ENCODE data around the gene LPP.
A peak's percentile ranks its signal among the peaks of the same experiment; 100 is the strongest.

LPP gene

DNA sequence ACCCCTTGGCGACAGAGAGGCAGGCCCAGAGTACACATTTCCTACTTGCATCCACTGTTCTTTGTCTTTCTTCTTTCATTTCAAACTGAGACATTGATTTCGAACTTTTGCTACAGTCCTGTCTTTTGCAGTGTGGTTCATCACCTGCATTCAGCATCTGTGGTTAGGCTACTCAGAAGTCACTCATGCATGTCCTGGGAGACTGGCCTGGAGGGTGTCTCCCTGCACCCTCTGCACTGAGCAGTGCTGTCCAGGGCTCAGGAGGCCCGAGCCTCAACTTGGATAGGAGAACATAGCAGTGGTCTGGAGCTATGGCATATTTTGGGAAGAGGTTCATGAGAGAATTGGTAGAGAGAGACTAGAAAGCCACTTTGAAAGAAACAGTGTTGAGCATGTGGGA, 777.6 kb downstream of the LPP start:
- 85 to 100% methylated on average over 1 to 2 of the region's 3 CpGs for WGBS, 2 experiments (ENCODE audit: insufficient coverage in 2 of 2)

DNA sequence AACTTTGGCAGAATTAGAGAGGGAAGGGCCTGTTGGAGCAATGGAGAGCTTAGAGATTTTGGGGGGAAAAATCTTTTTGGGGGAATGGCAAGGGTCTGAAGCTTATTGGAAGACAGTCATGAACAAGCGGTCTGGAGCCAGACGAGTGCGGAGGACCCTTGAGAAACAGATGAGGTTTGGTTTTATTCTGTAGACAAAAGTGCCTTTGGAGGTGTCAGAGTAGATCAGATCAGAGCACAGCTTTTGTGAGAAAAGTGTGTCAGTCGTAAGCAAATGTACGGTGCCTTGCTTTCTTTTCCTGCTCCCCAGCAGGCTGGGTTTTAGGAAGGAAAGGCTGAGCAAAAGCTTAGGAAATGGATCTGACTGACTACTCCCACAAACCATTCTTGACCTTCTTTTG, 781.0 kb downstream of the LPP start:
- no peak overlapping the region for H3K4me3 ChIP-seq (ENCODE audit: extremely low read depth, insufficient read depth, low read length, poor library complexity, severe bottlenecking)
- no peaks in the 10 kb centered on the region for H3K9me3 ChIP-seq (ENCODE audit: control insufficient read depth, low read length)
- H3K27ac ChIP-seq (ENCODE audit: low read depth, low read length, severe bottlenecking): no peak overlapping the region
- peaks cover 14% of the 10 kb centered on the region for H3K4me1 ChIP-seq (ENCODE audit: control insufficient read depth, insufficient read depth, low read length, poor library complexity, severe bottlenecking)
- no peaks in the 10 kb centered on the region for H3K36me3 ChIP-seq (ENCODE audit: control insufficient read depth, insufficient read depth, low read length)
- 95 to 98% methylated on average over 3 to 5 of the region's 5 CpGs for WGBS, 2 experiments (ENCODE audit: insufficient coverage in 2 of 2)

More for the DNA sequence above, 777.6 kb downstream of the LPP start:
- H3K36me3 ChIP-seq (ENCODE audit: control insufficient read depth, insufficient read depth, low read length): no peaks in the 10 kb centered on the region
- no peak overlapping the region for H3K27ac ChIP-seq (ENCODE audit: low read depth, low read length, severe bottlenecking)
- peaks cover 12% of the 10 kb centered on the region for H3K4me1 ChIP-seq (ENCODE audit: control insufficient read depth, insufficient read depth, low read length, poor library complexity, severe bottlenecking)
- H3K4me3 ChIP-seq (ENCODE audit: extremely low read depth, insufficient read depth, low read length, poor library complexity, severe bottlenecking): no peak overlapping the region
- H3K9me3 ChIP-seq (ENCODE audit: control insufficient read depth, low read length): no peaks in the 10 kb centered on the region

DNA sequence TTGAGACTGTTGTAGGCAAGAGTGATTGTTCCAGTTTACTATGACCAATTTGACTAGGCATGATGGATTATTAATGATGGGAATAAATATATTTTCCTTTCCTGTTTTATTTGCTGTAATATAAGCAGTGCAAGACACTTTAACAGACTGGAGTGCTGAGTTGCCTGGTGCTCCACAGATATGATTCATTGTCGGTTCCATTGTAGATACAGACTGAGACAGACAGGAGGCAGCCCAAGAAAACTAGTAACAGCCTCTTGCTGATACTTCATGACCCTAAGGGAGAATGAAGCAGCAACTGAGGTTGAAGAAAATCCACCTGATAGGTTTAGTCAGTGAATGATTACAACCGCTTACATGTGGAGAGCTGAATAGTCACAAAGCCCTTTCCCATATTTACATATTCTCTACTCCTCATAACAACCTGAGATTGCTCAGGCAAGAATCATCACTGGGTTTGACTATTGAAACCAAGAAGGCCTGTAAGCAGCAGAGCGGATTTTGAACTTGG, 782.7 kb downstream of the LPP start:
- Histone ChIP-seq H3K4me3 (ENCODE audit: extremely low read depth, insufficient read depth, low read length, poor library complexity, severe bottlenecking) (no peak overlapping the region), H3K9me3 (ENCODE audit: control insufficient read depth, low read length) (no peaks in the 10 kb centered on the region), H3K27ac (ENCODE audit: low read depth, low read length, severe bottlenecking) (no peak overlapping the region), H3K4me1 (ENCODE audit: control insufficient read depth, insufficient read depth, low read length, poor library complexity, severe bottlenecking) (peaks cover 14% of the 10 kb centered on the region), H3K36me3 (ENCODE audit: control insufficient read depth, insufficient read depth, low read length) (no peaks in the 10 kb centered on the region)
- 83 to 94% methylated on average over 2 of the region's 3 CpGs for WGBS, 2 experiments (ENCODE audit: insufficient coverage in 2 of 2)

DNA sequence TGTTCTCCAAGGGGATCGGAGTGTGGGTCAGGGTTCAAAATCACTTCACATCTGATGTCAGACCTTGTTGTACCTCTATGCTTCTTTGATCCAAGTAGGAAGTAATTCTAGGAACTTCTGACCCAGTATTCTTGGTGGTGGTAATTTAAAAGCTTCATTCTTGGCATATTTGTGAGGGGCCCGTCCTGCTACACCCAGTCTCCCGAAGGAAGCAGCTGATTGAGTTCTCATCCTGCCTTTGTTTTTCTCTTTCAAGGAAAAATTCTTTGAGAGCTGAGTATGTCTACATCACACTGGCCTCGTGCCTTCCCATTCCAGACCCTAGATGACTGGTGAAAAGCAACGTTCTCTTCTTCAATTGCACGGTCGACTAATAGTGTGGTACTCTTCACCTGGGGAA, 783.4 kb downstream of the LPP start:
- H3K9me3 ChIP-seq (ENCODE audit: control insufficient read depth, low read length): no peaks in the 10 kb centered on the region
- no peaks in the 10 kb centered on the region for H3K36me3 ChIP-seq (ENCODE audit: control insufficient read depth, insufficient read depth, low read length)
- peaks cover 14% of the 10 kb centered on the region for H3K4me1 ChIP-seq (ENCODE audit: control insufficient read depth, insufficient read depth, low read length, poor library complexity, severe bottlenecking)
- WGBS, 2 experiments (ENCODE audit: insufficient coverage in 2 of 2): 59 to 100% methylated on average over 1 to 3 of the region's 7 CpGs
- H3K4me3 ChIP-seq (ENCODE audit: extremely low read depth, insufficient read depth, low read length, poor library complexity, severe bottlenecking): no peak overlapping the region
- peak overlapping the region; percentile 60 for H3K27ac ChIP-seq (ENCODE audit: low read depth, low read length, severe bottlenecking)

DNA sequence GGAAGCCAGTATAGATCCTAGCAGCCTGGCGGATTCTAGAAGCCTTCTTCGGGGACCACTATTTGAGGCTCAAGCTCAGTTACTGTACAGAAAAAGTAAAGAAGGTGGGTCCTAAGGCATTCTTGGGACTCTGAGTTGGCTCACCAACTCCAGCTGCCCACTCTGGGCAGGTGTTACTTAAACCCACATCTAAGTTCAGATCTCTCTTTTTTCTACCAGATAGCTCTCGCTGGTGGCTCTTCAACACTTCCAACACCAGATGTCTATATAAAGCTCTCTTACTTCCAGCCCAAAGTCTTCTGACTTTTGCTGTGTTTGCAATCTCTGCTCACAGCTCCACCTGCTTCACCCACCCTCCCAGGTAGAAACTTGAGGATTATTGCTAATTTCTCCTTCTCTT, 785.0 kb downstream of the LPP start:
- no peak overlapping the region for H3K4me3 ChIP-seq (ENCODE audit: extremely low read depth, insufficient read depth, low read length, poor library complexity, severe bottlenecking)
- WGBS, 2 experiments (ENCODE audit: insufficient coverage in 2 of 2): 56 to 93% methylated on average over 1 of the region's 3 CpGs
- no peak overlapping the region for H3K27ac ChIP-seq (ENCODE audit: low read depth, low read length, severe bottlenecking)
- no peaks in the 10 kb centered on the region for H3K36me3 ChIP-seq (ENCODE audit: control insufficient read depth, insufficient read depth, low read length)
- no peaks in the 10 kb centered on the region for H3K9me3 ChIP-seq (ENCODE audit: control insufficient read depth, low read length)
- H3K4me1 ChIP-seq (ENCODE audit: control insufficient read depth, insufficient read depth, low read length, poor library complexity, severe bottlenecking): peaks cover 14% of the 10 kb centered on the region

DNA sequence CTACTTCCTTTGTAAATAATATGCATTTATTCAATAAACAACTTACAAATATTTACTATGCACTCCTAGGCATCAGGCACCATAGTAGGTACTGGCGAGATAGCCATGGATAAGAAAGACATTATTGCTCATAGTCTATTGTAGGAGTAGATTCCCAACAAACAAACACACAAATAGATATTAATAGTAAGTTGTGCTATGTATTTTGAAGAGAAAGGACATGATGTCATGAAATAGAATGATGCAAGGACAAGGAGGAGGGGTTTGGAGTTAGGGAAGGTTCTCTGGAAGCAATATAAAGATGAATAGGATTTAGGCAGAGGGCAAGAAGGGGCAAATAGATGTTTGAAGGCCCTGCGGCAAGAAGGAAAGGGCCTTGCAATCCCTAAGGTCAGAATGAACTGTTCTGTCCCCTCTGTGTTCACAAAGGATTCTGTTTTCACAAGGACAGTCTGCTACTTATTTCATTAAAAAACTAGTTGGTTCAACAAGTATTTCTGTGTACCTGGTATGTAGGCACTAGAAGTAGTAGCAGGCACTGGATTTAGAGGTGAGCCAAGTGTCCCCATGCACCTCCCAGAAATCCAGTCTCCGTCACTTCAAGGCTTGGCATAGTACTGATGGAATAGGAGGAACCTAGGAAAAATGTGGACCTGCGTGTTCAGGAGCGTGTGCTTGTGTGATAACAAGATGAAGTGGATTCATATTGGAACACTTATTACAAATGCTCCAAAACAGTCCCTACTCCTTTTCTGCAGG, 786.0 kb downstream of the LPP start:
- Histone ChIP-seq H3K4me1 (ENCODE audit: control insufficient read depth, insufficient read depth, low read length, poor library complexity, severe bottlenecking) (peaks cover 17% of the 10 kb centered on the region), H3K4me3 (ENCODE audit: extremely low read depth, insufficient read depth, low read length, poor library complexity, severe bottlenecking) (no peak overlapping the region), H3K36me3 (ENCODE audit: control insufficient read depth, insufficient read depth, low read length) (no peaks in the 10 kb centered on the region), H3K9me3 (ENCODE audit: control insufficient read depth, low read length) (no peaks in the 10 kb centered on the region), H3K27ac (ENCODE audit: low read depth, low read length, severe bottlenecking) (no peak overlapping the region)
- 100% methylated on average over 1 of the region's 5 CpGs; no CpG with 5 or more reads in 1 of the 2 experiments for WGBS, 2 experiments (ENCODE audit: insufficient coverage in 2 of 2)

All from mesodermal cell (in vitro differentiated cells).